ENCODE measurements around the gene RENBP. TPM values are rescaled to one million over a fixed set of nuclear protein-coding genes. Genes with fewer than 3 reads are reported as not detected.

Gene RENBP
- total and polyA plus RNA-seq, 9 of the 15 experiments (the other 6 are each of a cell fraction or from before 2014, with no cell fraction given) = 0.07 to 14.8 (median 10.6) TPM; not detected in 1

- Histone ChIP-seq H3K4me2 (ENCODE audit: insufficient read depth, low read length) (no peak overlapping the region), H2AFZ (ENCODE audit: low read depth, low read length) (no peak overlapping the region), H3K27ac (ENCODE audit: extremely low read depth, low read depth, low read length) (no peak overlapping the region), H3K36me3 (ENCODE audit: control insufficient read depth, insufficient read depth, low read length) (peaks cover 19% of the 10 kb centered on the region; the same call in 2 of the 3 replicates), H3K4me3 (no peak overlapping the region), H3K4me1 (replicated peaks in 1 of 2; ENCODE audit: control insufficient read depth in 2 of 2, insufficient read depth in 2 of 2, low read length in 2 of 2) (peaks cover 20 to 33% of the 10 kb centered on the region in 2 experiments), H3K79me2 (ENCODE audit: control insufficient read depth, insufficient read depth, low read length) (peaks cover 28% of the 10 kb centered on the region), H4K20me1 (replicated peaks; ENCODE audit: control insufficient read depth, insufficient read depth, low read length) (no peaks in the 10 kb centered on the region), H3K9me3 (replicated peaks; ENCODE audit: control insufficient read depth, insufficient read depth, low read depth, low read length) (no peaks in the 10 kb centered on the region), H3K9me1 (ENCODE audit: control insufficient read depth, insufficient read depth, low read length) (no peaks in the 10 kb centered on the region), H3K27me3 (ENCODE audit: control insufficient read depth in 2 of 2, insufficient read depth in 2 of 2, low read length in 2 of 2) (no peaks in the 10 kb centered on the region), H3K9ac (ENCODE audit: insufficient read depth in 1 of 2, low read depth in 2 of 2, low read length in 2 of 2) (no peak overlapping the region)
- intact Hi-C loops (cut with micrococcal nuclease) (no loop called here), in situ Hi-C loops (cut with MboI) (no loop called here)
- ATAC-seq (no peak), DNase-seq (ENCODE audit: extremely low read depth in 1 of 4, low spot score in 3 of 4) (no peak), FAIRE-seq (no peak)
- 100% methylated on average over 3 of the region's 3 CpGs for WGBS (ENCODE audit: insufficient coverage, low coverage, missing lambda C conversion rate)
- BruUV-seq (replicated peaks) = no TSS peak
- POLR2A ChIA-PET = interaction anchor here (0.7 to 1.2 kb wide), 2 partner anchors 9 to 207 kb away, joined by 3 read pairs; no protein-coding TSS in a partner anchor
- TF ChIP-seq ZNF280B (CRISPR knock-in tag; IDR thresholded peaks at IDR 0.05) = no peak
- TF ChIP-seq NR3C1 (CRISPR knock-in tag; IDR thresholded peaks at IDR 0.05) = no peak
- TF ChIP-seq SNAPC5 (CRISPR knock-in tag; IDR thresholded peaks at IDR 0.05) = no peak
- CTCF ChIA-PET (ENCODE audit: low intra/inter-chr PET ratio) = no interaction called here
Measured at GRCh38 chrX:153937056-153937455, 7.4 kb downstream of the RENBP start.
